ENCODE data around the gene CCDC124. TPM values are rescaled to one million over a fixed set of nuclear protein-coding genes. Genes with fewer than 3 reads are reported as not detected.

Gene CCDC124
- polyA plus RNA-seq, 1 donor (not counting 4 experiments of a cell fraction or from before 2014, with no cell fraction given), result 58.7 TPM

GRCh38 chr19:17988161-17988560, 55.3 kb downstream of the CCDC124 start:
- dilution Hi-C loops (cut with MboI; ENCODE audit: extremely low pct_ligation_motif_present, low sequenced_read_pairs), result no loop called here
- Histone ChIP-seq H3K36me3 (ENCODE audit: control insufficient read depth in 2 of 2, extremely low read depth in 1 of 2, insufficient read depth in 2 of 2, low read length in 2 of 2) (no peaks in the 10 kb centered on the region), H3K4me3 (ENCODE audit: control insufficient read depth in 2 of 3, extremely low read depth in 1 of 3, insufficient read depth in 2 of 3, low read depth in 1 of 3, low read length in 3 of 3) (no peak overlapping the region), H3K27me3 (ENCODE audit: control insufficient read depth, extremely low read depth, insufficient read depth, low read length) (no peaks in the 10 kb centered on the region), H3K9me1 (ENCODE audit: control insufficient read depth, extremely low read depth, insufficient read depth, low read length) (no peaks in the 10 kb centered on the region), H3K9me3 (ENCODE audit: control insufficient read depth, low read depth, low read length) (no peaks in the 10 kb centered on the region), H3K4me2 (ENCODE audit: control insufficient read depth, extremely low read depth, insufficient read depth, low read depth, low read length) (no peak overlapping the region), H3K79me2 (ENCODE audit: control insufficient read depth, insufficient read depth, low read length) (no peaks in the 10 kb centered on the region), H4K20me1 (ENCODE audit: control insufficient read depth, extremely low read depth, insufficient read depth, low read length) (no peaks in the 10 kb centered on the region), H3K4me1 (ENCODE audit: control insufficient read depth, extremely low read depth, insufficient read depth, low read length) (no peaks in the 10 kb centered on the region), H3K27ac (ENCODE audit: control insufficient read depth, insufficient read depth, low read length) (no peak overlapping the region), H3K9ac (ENCODE audit: control insufficient read depth, extremely low read depth, insufficient read depth, low read length) (no peak overlapping the region), H2AFZ (ENCODE audit: control insufficient read depth, low read length) (no peak overlapping the region)
- DNase-seq (ENCODE audit: low read depth, low spot score) (no peak), FAIRE-seq (no peak)
- TF ChIP-seq CTCF (optimal IDR thresholded peaks at IDR 0.05 in 1 of 3, IDR thresholded peaks at IDR 0.05 in 1 of 3, conservative IDR thresholded peaks at IDR 0.05 in 1 of 3; ENCODE audit: extremely low read depth in 1 of 3, insufficient read depth in 2 of 3, low read length in 3 of 3) (no peak), EZH2 (IDR thresholded peaks at IDR 0.05; ENCODE audit: low read length) (no peak)

- TF ChIP-seq EZH2 (IDR thresholded peaks at IDR 0.05; ENCODE audit: low read length) (no peak), CTCF (optimal IDR thresholded peaks at IDR 0.05 in 1 of 3, IDR thresholded peaks at IDR 0.05 in 1 of 3, conservative IDR thresholded peaks at IDR 0.05 in 1 of 3; ENCODE audit: extremely low read depth in 1 of 3, insufficient read depth in 2 of 3, low read length in 3 of 3) (no peak)
- H3K27ac ChIP-seq (ENCODE audit: control insufficient read depth, insufficient read depth, low read length), result no peak overlapping the region
- no peaks in the 10 kb centered on the region for H3K9me1 ChIP-seq (ENCODE audit: control insufficient read depth, extremely low read depth, insufficient read depth, low read length)
- FAIRE-seq, result no peak
- no peak overlapping the region for H3K4me3 ChIP-seq (ENCODE audit: control insufficient read depth in 2 of 3, extremely low read depth in 1 of 3, insufficient read depth in 2 of 3, low read depth in 1 of 3, low read length in 3 of 3)
- H3K4me2 ChIP-seq (ENCODE audit: control insufficient read depth, extremely low read depth, insufficient read depth, low read depth, low read length), result no peak overlapping the region
- DNase-seq (ENCODE audit: low read depth, low spot score), result no peak
- no peaks in the 10 kb centered on the region for H3K36me3 ChIP-seq (ENCODE audit: control insufficient read depth in 2 of 2, extremely low read depth in 1 of 2, insufficient read depth in 2 of 2, low read length in 2 of 2)
- H3K4me1 ChIP-seq (ENCODE audit: control insufficient read depth, extremely low read depth, insufficient read depth, low read length), result peaks cover 5% of the 10 kb centered on the region
- no peaks in the 10 kb centered on the region for H3K27me3 ChIP-seq (ENCODE audit: control insufficient read depth, extremely low read depth, insufficient read depth, low read length)
- no peaks in the 10 kb centered on the region for H4K20me1 ChIP-seq (ENCODE audit: control insufficient read depth, extremely low read depth, insufficient read depth, low read length)
- no peaks in the 10 kb centered on the region for H3K79me2 ChIP-seq (ENCODE audit: control insufficient read depth, insufficient read depth, low read length)
- H2AFZ ChIP-seq (ENCODE audit: control insufficient read depth, low read length), result no peak overlapping the region
- H3K9ac ChIP-seq (ENCODE audit: control insufficient read depth, extremely low read depth, insufficient read depth, low read length), result no peak overlapping the region
- no peaks in the 10 kb centered on the region for H3K9me3 ChIP-seq (ENCODE audit: control insufficient read depth, low read depth, low read length)
- dilution Hi-C loops (cut with MboI; ENCODE audit: extremely low pct_ligation_motif_present, low sequenced_read_pairs), result no loop called here
Observed at GRCh38 chr19:17989425-17990094, 56.7 kb downstream of the CCDC124 start.
